ENCODE measurements around the gene FBF1. TPM values are rescaled to one million over a fixed set of nuclear protein-coding genes. Genes with fewer than 3 reads are reported as not detected.
A peak's percentile ranks its signal among the peaks of the same experiment; 100 is the strongest.

FBF1 gene
- total RNA-seq, 2 donors from 2014 or later = 20.0 to 22.3 TPM

DNA sequence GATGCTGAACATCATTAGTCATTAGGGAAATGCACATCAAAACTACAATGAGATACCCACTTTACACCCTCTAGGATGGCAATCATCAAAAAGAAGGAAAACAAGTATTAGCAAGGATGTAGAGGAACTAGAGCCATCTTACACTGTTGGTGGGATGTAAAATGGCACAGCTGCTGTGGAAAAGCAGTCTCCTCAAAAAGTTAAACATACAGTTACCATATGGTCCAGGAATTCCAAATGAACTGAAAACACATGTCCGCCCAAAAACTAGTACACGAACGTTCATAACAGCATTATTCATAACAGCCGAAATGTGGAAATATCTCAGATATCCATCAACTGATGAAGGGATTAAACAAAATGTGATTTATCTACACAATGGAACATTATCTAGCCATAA lies 7.0 kb downstream of the FBF1 start:
- Mint-ChIP-seq H3K27ac (no peak overlapping the region), H3K4me3 (no peak overlapping the region), H3K36me3 (ENCODE audit: low read depth) (no peaks in the 10 kb centered on the region), H3K4me1 (peaks cover 2% of the 10 kb centered on the region), H3K27me3 (no peaks in the 10 kb centered on the region)
- DNase-seq = no peak
- no peaks in the 10 kb centered on the region for H3K9me3 ChIP-seq (ENCODE audit: control insufficient read depth, low read length, poor library complexity, severe bottlenecking)
- no peak for ATAC-seq

DNA sequence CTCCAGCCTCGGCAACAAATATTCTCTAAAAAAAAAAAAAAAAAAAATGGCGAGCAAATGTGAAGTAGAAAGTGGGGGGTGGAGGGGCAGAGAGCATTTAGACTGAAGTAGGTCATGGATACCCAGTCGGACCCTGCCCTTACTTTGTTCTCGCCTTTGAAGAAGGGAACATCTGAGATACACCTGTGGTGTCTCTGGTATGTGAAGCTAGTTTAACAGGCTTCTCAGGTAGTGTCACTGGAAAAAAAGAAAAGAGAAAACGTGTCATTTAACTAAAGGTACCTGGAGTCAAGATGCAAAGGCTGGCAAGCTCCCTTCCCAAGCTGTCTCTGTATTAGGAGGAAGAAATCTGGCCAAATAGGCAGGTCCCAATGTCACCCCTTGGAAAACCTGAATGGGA lies 8.0 kb downstream of the FBF1 start:
- Mint-ChIP-seq H3K4me1 (peaks cover 2% of the 10 kb centered on the region), H3K36me3 (ENCODE audit: low read depth) (no peaks in the 10 kb centered on the region), H3K27ac (no peak overlapping the region), H3K4me3 (no peak overlapping the region), H3K27me3 (no peaks in the 10 kb centered on the region)
- DNase-seq = no peak
- H3K9me3 ChIP-seq (ENCODE audit: control insufficient read depth, low read length, poor library complexity, severe bottlenecking) = no peaks in the 10 kb centered on the region
- no peak for ATAC-seq

DNA sequence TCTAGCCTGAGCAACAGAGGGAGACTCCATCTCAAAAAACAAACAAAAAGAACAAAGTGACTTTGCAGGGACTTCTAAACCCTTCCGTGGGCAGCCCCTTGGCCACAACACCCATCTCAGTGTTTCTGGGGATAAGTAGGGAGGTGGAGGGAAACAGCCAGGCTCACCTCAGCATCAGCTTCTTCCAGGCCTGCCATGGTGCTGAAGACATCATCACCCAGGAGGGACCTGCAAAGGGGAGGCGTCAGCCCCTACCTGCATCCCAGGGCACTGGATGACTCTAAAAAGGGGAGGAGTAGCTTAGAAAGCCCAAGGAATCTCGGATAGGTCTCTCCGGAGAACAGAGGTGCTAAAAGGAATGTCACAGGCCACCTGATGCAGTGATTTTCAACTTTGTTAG lies 9.8 kb downstream of the FBF1 start:
- H3K4me3 Mint-ChIP-seq = no peak overlapping the region

DNA sequence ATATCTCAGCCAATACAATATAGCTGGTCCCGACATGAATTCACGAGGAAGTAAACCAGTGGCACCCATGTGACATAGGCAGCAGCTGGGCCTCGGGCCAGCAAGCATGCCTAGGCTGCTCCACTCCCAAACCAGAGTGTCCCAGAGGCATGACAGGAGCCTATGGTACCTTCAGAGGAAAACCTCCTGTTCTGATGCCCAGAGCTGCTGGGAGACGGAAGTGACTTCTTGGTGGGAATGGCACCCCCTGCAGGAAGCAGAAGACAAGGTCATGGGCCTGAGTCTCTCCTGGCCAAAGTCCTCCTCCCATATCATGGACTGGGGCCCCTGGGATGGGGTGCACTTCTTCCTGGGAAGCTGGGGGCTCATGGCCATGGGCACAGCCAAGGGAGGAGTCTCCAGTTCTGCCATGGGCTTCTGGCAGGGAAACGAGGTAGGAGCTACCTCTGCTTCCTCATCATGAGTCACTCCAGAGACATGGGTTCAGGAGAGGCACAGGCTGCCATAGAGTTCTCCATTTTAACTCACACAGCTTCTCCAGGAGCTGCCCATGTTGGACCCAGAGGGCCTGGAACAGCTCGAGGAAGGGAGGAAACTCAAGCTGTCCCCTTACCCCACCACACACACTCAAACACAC lies 13.4 kb downstream of the FBF1 start:
- Mint-ChIP-seq H3K36me3 (ENCODE audit: low read depth) (no peaks in the 10 kb centered on the region), H3K27ac (no peak overlapping the region), H3K27me3 (no peaks in the 10 kb centered on the region), H3K4me3 (no peak overlapping the region), H3K4me1 (peaks cover 2% of the 10 kb centered on the region)
- no peak for ATAC-seq
- no peak for DNase-seq
- no peaks in the 10 kb centered on the region for H3K9me3 ChIP-seq (ENCODE audit: control insufficient read depth, low read length, poor library complexity, severe bottlenecking)

More for the DNA sequence above, 9.8 kb downstream of the FBF1 start:
- H3K9me3 ChIP-seq (ENCODE audit: control insufficient read depth, low read length, poor library complexity, severe bottlenecking) = no peaks in the 10 kb centered on the region
- H3K36me3 Mint-ChIP-seq (ENCODE audit: low read depth) = no peaks in the 10 kb centered on the region
- no peaks in the 10 kb centered on the region for H3K27me3 Mint-ChIP-seq
- DNase-seq = no peak
- peaks cover 2% of the 10 kb centered on the region for H3K4me1 Mint-ChIP-seq
- no peak for ATAC-seq
- no peak overlapping the region for H3K27ac Mint-ChIP-seq

DNA sequence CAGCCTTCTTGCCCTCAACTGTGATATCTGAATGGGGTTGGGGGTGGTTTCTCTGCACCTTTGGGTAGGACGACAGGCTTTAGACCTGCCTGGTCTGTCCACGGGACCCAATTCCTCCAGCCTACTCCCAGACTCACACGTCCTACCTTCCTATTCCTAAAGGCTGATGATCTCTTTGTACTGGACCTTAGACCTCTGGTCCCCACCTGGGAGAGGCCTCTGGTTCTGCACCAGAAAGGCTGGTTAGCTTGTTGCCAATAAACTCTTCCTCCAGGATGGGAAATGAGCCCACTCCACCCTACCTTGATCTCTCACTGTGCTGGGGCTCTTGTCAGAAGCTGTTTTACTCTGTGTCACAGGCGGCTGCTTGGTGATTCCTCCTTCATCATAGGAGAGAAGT lies 14.4 kb downstream of the FBF1 start:
- Mint-ChIP-seq H3K4me3 (no peak overlapping the region), H3K36me3 (ENCODE audit: low read depth) (no peaks in the 10 kb centered on the region), H3K27ac (no peak overlapping the region), H3K4me1 (peaks cover 2% of the 10 kb centered on the region), H3K27me3 (no peaks in the 10 kb centered on the region)
- no peak for DNase-seq
- no peaks in the 10 kb centered on the region for H3K9me3 ChIP-seq (ENCODE audit: control insufficient read depth, low read length, poor library complexity, severe bottlenecking)
- ATAC-seq = no peak

DNA sequence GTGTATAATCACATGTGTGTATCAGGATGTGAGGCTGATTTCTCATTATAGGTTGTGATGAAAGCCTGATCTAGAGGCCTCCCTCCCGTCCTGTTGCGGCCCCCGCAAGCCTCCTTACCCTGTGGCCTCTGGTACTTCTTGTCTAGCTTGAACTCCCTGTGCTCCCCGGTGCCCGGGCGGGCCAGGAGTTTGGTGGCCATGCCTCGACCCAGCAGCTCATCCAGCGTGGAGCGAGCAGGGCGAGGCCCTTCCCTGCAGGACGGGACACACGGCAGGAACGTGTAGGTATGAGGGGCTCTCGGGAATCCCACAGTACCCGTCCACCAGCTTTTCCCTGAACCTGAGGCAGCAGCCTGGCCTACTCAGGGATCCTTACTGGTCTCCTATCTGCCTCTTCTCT lies 14.9 kb downstream of the FBF1 start:
- no peak overlapping the region for H3K4me3 Mint-ChIP-seq
- H3K27ac Mint-ChIP-seq = no peak overlapping the region

DNA sequence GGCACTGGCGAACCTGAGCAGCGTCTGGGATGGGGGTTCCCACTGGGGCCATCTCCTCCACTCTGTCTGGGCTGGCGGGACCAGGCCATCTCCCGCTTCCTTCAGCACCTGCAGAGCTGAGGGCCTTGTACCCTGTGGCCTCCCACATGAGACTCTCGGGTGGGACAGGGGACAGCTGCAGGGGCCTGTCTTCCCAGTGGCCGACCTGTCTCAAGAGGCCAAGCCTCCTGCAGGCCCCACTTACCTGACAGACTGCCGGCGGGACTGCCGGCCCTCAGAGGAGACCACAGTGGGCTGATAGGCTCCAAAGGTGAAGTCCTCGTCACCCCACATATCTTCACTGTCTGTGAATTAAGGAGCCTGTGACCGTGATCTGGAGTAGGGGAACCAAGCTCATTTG lies 15.7 kb downstream of the FBF1 start:
- H3K27ac Mint-ChIP-seq = no peak overlapping the region
- no peak for DNase-seq
- H3K9me3 ChIP-seq (ENCODE audit: control insufficient read depth, low read length, poor library complexity, severe bottlenecking) = no peaks in the 10 kb centered on the region
- no peaks in the 10 kb centered on the region for H3K27me3 Mint-ChIP-seq
- peaks cover 2% of the 10 kb centered on the region for H3K4me1 Mint-ChIP-seq
- no peaks in the 10 kb centered on the region for H3K36me3 Mint-ChIP-seq (ENCODE audit: low read depth)
- H3K4me3 Mint-ChIP-seq = no peak overlapping the region
- no peak for ATAC-seq

More for the DNA sequence above, 14.9 kb downstream of the FBF1 start:
- H3K4me1 Mint-ChIP-seq = peaks cover 2% of the 10 kb centered on the region
- no peaks in the 10 kb centered on the region for H3K27me3 Mint-ChIP-seq
- ATAC-seq = no peak
- no peaks in the 10 kb centered on the region for H3K9me3 ChIP-seq (ENCODE audit: control insufficient read depth, low read length, poor library complexity, severe bottlenecking)
- no peak for DNase-seq
- no peaks in the 10 kb centered on the region for H3K36me3 Mint-ChIP-seq (ENCODE audit: low read depth)

DNA sequence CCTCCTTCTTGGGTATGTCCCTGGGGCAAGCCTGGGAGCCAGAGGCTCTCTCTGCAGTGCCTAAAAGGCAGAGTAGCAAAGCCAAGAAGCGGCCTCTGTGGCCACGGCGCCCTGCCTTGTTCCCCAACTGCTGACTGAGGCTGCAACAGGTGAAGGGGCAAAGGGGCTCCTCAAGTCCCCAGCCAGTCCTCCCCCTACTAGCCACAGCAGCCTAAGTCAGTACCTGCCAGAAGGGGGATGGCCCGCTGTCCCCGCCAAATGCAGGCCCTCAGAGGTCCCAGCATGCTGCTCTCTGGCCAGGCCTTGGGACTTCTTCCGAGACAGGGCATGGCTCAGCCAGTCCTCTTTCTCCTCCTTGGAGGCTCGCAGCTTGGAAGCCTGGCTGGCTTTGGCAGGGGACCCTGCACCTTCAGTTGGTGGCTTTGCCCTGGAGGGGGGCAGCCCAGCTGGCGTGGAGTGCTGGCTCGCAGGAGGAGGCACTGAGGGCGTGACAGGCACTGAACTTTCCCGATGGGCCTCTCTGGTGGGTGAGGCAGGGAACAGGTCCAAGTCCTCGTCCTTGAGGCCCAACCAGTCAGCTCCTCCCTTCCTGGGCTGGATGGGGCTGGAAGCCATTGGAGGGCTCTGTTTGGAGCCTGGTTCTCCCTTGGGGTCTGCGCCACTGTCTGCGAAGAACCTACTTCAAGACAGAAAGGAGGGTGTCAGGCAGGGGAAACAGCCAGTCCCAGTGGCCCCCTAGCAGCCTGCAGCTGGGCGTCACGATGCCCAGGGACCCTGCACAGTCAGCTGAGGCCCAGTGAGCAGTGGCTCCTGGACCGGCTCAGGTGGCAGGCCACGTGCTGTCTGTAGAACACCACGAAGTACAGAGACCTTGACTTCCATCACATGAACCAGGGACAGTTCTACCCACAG lies 17.6 kb downstream of the FBF1 start:
- peaks cover 3% of the 10 kb centered on the region for H3K4me1 Mint-ChIP-seq

DNA sequence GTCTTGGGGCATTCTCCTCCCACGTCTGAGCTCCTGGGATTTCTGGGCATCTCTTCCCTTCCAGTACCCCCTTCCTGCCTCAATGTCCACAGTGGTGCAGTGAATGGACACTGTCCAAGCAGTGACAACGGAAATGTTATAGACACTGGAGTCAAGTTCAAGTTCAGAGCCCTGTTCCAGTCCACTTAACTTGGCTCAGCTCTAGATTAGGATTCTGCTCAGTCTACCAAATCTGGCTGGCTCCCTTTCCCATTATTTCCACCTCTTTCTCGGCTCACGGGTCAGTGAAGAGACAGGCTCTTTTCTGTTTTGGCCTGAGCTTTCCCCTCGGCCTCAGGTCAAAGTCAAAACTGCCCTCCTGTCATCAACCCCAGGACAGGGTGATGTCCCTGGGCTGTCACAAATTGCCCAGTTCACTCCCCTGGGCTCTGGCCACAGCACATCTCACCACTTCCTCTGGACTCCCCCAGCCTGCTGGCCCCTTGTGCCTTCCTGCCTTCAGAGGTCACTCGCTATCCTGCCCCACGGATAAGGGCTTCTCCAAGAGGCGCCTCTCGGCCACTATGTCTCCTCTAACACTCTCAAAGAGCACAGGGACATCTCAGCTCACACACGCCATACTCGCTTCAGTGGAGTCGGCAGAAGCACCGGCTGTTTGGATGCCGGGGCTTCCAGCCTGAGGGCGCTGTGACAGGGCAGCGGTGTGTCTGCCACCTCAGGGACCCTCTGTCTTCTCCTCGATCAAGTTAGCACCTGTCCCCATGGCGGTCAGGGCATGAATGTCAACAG lies 18.5 kb downstream of the FBF1 start:
- DNase-seq (no peak), ATAC-seq (no peak)
- Mint-ChIP-seq H3K27ac (no peak overlapping the region), H3K4me1 (peaks cover 2% of the 10 kb centered on the region), H3K27me3 (no peaks in the 10 kb centered on the region), H3K36me3 (ENCODE audit: low read depth) (peaks cover 3% of the 10 kb centered on the region), H3K4me3 (no peak overlapping the region)
- H3K9me3 ChIP-seq (ENCODE audit: control insufficient read depth, low read length, poor library complexity, severe bottlenecking) = no peaks in the 10 kb centered on the region

More for the DNA sequence above, 17.6 kb downstream of the FBF1 start:
- ATAC-seq (no peak), DNase-seq (no peak)
- Mint-ChIP-seq H3K27me3 (no peaks in the 10 kb centered on the region), H3K36me3 (ENCODE audit: low read depth) (peaks cover 3% of the 10 kb centered on the region), H3K4me3 (no peak overlapping the region), H3K27ac (no peak overlapping the region)
- no peaks in the 10 kb centered on the region for H3K9me3 ChIP-seq (ENCODE audit: control insufficient read depth, low read length, poor library complexity, severe bottlenecking)

DNA sequence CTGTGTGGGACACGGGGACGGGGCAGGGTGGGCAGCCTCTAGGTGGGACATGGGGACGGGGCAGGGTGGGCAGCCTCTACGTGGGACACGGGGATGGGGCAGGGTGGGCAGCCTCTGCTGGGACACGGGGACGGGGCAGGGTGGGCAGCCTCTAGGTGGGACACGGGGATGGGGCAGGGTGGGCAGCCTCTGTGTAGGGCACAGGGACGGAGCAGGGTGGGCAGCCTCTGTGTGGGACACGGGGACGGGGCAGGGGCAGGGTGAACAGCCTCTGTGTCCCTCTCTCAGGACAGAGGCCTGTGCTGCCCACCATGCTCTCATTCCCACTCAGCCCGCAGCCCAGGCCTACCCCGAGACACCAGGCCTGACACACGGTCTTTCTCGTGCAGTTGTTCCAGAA lies 19.2 kb downstream of the FBF1 start:
- no peak for DNase-seq
- H3K9me3 ChIP-seq (ENCODE audit: control insufficient read depth, low read length, poor library complexity, severe bottlenecking) = no peaks in the 10 kb centered on the region
- peaks cover 5% of the 10 kb centered on the region for H3K4me1 Mint-ChIP-seq
- no peak overlapping the region for H3K27ac Mint-ChIP-seq
- no peak overlapping the region for H3K4me3 Mint-ChIP-seq
- H3K36me3 Mint-ChIP-seq (ENCODE audit: low read depth) = peaks cover 5% of the 10 kb centered on the region
- no peak for ATAC-seq
- H3K27me3 Mint-ChIP-seq = no peaks in the 10 kb centered on the region

DNA sequence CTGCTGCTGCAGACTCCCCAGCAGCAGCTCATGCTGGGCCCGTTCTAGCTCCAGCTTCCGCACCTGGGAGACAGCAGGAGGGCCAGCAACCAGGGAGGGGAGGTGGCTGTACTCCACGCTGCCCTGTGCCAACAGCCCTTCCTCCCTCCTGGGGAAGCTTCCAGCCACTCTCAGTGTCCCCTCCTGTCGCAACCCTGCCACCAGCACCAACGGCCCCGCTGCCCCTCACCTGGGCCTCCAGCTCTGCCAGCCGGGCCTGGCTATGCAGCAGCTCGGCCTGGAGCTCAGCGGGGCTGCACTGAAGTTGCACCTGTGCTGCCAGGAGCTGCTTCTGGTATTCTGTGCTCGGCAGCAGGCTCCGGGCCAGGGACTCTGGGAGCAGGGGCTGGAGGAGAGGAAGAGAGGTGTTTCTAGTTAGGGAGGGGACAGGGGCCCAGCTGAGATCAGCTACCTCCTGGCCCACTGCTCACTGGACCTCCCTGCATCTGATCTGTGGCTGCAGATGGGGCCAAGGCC lies 20.7 kb downstream of the FBF1 start:
- Mint-ChIP-seq H3K27ac (peak overlapping the region; percentile 87), H3K36me3 (ENCODE audit: low read depth) (peaks cover 5% of the 10 kb centered on the region), H3K4me1 (peaks cover 5% of the 10 kb centered on the region), H3K27me3 (no peaks in the 10 kb centered on the region), H3K4me3 (no peak overlapping the region)
- no peaks in the 10 kb centered on the region for H3K9me3 ChIP-seq (ENCODE audit: control insufficient read depth, low read length, poor library complexity, severe bottlenecking)
- no peak for ATAC-seq
- no peak for DNase-seq

DNA sequence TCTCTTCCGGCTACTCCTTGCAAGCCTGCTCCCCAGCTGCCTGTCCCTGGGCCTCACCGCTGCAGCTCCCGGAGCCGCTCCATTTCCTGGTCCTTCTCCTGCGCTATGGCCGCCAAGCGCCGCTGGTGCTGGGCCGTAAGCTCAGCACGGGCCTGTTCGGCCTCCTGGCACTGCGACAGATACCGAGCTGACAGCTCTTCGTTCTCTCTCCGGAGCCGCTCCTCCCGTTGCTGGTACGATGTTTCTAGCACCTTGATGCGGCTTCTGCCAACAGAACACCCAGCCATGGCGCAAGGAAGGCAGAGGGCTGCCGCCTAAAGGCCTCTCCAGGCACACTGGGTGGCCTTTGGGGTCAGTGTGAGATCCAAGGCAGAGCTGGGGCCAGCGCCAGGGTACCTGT lies 21.2 kb downstream of the FBF1 start:
- H3K4me1 Mint-ChIP-seq = peaks cover 5% of the 10 kb centered on the region
- H3K4me3 Mint-ChIP-seq = no peak overlapping the region
- H3K9me3 ChIP-seq (ENCODE audit: control insufficient read depth, low read length, poor library complexity, severe bottlenecking) = no peaks in the 10 kb centered on the region
- DNase-seq = no peak
- H3K27ac Mint-ChIP-seq = peak overlapping the region; percentile 87
- ATAC-seq = no peak
- peaks cover 5% of the 10 kb centered on the region for H3K36me3 Mint-ChIP-seq (ENCODE audit: low read depth)
- no peaks in the 10 kb centered on the region for H3K27me3 Mint-ChIP-seq

DNA sequence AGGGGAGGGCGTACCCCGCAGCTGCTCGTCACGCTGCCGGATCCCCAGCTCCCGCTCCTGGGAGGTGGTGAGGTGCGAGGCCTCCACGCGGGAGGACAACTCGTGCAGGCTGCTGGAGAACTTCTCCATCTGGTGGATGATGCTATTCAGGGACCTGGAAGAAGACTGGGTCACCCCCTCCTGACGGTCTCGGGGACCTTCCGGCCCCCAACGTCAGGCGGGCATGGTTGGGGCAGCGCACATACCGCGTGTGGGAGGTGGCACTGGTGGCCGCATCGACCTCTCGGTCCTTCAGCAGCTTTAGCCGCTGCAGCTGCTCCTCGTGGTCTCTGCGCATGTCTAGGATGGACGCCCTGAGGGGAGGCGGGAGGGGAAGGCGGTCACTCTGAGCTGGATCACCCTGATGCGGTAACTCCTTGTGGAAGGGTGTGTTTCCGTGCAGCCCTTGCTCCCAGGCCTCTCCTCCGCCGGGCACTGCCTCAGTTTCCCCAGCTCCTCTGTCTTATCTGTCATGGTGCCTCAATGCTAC lies 22.9 kb downstream of the FBF1 start:
- DNase-seq = no peak
- peaks cover 7% of the 10 kb centered on the region for H3K36me3 Mint-ChIP-seq (ENCODE audit: low read depth)

More for the DNA sequence above, 22.9 kb downstream of the FBF1 start:
- Mint-ChIP-seq H3K27me3 (no peaks in the 10 kb centered on the region), H3K4me3 (no peak overlapping the region), H3K4me1 (peaks cover 7% of the 10 kb centered on the region), H3K27ac (peak overlapping the region; percentile 16)
- H3K9me3 ChIP-seq (ENCODE audit: control insufficient read depth, low read length, poor library complexity, severe bottlenecking) = no peaks in the 10 kb centered on the region
- ATAC-seq = no peak
